GM21825 (cell line): ENCODE results near the gene UBXN11.
A peak's percentile ranks its signal among the peaks of the same experiment; 100 is the strongest.

Experiments
- ATAC-seq: cut with Tn5 transposase; IDR thresholded peaks from one replicate; pipeline ENCODE4 v1.9.1; 2021; ENCODE audit warnings: mild to moderate bottlenecking, moderate library complexity; ENCODE audit not compliant: unreplicated experiment

UBXN11 gene

GRCh38 chr1:26276432-26276838 lies 30.0 kb downstream of the UBXN11 start:
- no peak for ATAC-seq

GRCh38 chr1:26275580-26276431 lies 30.6 kb downstream of the UBXN11 start:
- ATAC-seq = peak; percentile 28

- no peak for ATAC-seq
Measured at GRCh38 chr1:26274801-26275425, 31.5 kb downstream of the UBXN11 start.

- ATAC-seq = no peak
Measured at GRCh38 chr1:26269198-26269550, 37.3 kb downstream of the UBXN11 start.

GRCh38 chr1:26268290-26269197 lies 37.9 kb downstream of the UBXN11 start:
- ATAC-seq = no peak

GRCh38 chr1:26265405-26265804 lies 41.0 kb downstream of the UBXN11 start:
- no peak for ATAC-seq

GRCh38 chr1:26263212-26263611 lies 43.2 kb downstream of the UBXN11 start:
- ATAC-seq = no peak

- no peak for ATAC-seq
Measured at GRCh38 chr1:26259578-26259977, 46.9 kb downstream of the UBXN11 start.

- no peak for ATAC-seq
Measured at GRCh38 chr1:26259005-26259404, 47.4 kb downstream of the UBXN11 start.

GRCh38 chr1:26257222-26257621 lies 49.2 kb downstream of the UBXN11 start:
- ATAC-seq = no peak

- no peak for ATAC-seq
Measured at GRCh38 chr1:26254404-26254803, 52.0 kb downstream of the UBXN11 start.

- no peak for ATAC-seq
Measured at GRCh38 chr1:26252718-26253117, 53.7 kb downstream of the UBXN11 start.

GRCh38 chr1:26239936-26240335 lies 66.5 kb downstream of the UBXN11 start:
- ATAC-seq = no peak

GRCh38 chr1:26237230-26237966 lies 69.0 kb downstream of the UBXN11 start:
- no peak for ATAC-seq

- peak; percentile 7 for ATAC-seq
Measured at GRCh38 chr1:26234644-26235370, 71.6 kb downstream of the UBXN11 start.

- ATAC-seq = peak; percentile 80
Measured at GRCh38 chr1:26233903-26234643, 72.4 kb downstream of the UBXN11 start, which contains the start of gene CEP85. TSS of gene CEP85 (plus strand) at chr1:26234200. CDS start at chr1:26239784, 5,584 bp downstream.
